HepG2 (cell line): ENCODE results near the gene ZNF276. TPM values are rescaled to one million over a fixed set of nuclear protein-coding genes. Genes with fewer than 3 reads are reported as not detected.
A peak's percentile ranks its signal among the peaks of the same experiment; 100 is the strongest.

Experiments
- HOXA3 ChIP-seq: sonication (generic); formaldehyde crosslinking; IDR thresholded peaks from 2 replicates; pipeline ENCODE4 v1.5.0; 2020; ENCODE audit warnings: missing genetic modification reagents
- NR2C2 ChIP-seq: sonication (generic); formaldehyde crosslinking; IDR thresholded peaks from 2 replicates; pipeline ENCODE4 v1.4.0; 2020; ENCODE audit warnings: missing genetic modification reagents, mild to moderate bottlenecking, moderate library complexity, borderline replicate concordance
- NRL ChIP-seq: sonication (generic); formaldehyde crosslinking; IDR thresholded peaks from 2 replicates; pipeline ENCODE4 v1.5.0; 2020; ENCODE audit warnings: missing genetic modification reagents, mild to moderate bottlenecking, moderate library complexity, borderline replicate concordance
- PTBP1 ChIP-seq: fragments of 200-400 bp; formaldehyde crosslinking; IDR thresholded peaks from 2 replicates; pipeline ENCODE4 v1.6.1; 2018; ENCODE audit warnings: low read length, low read depth; ENCODE audit not compliant: poor library complexity, severe bottlenecking
- ZBTB3 ChIP-seq: sonication (generic); formaldehyde crosslinking; IDR thresholded peaks from 2 replicates; pipeline ENCODE4 v1.4.0; 2020; ENCODE audit warnings: low read depth, mild to moderate bottlenecking, moderate library complexity, missing genetic modification reagents, borderline replicate concordance
- ZFP82 ChIP-seq: sonication (generic); formaldehyde crosslinking; IDR thresholded peaks from 2 replicates; pipeline ENCODE4 v1.5.1; 2020; ENCODE audit warnings: mild to moderate bottlenecking, missing genetic modification reagents, borderline replicate concordance
- ZNF282 ChIP-seq: fragments of 450-650 bp; IDR thresholded peaks from 2 replicates; pipeline ENCODE4 v1.6.1; 2018; ENCODE audit not compliant: partially characterized antibody
- ZNF329 ChIP-seq: sonication (generic); formaldehyde crosslinking; IDR thresholded peaks from 2 replicates; pipeline ENCODE4 v1.9.0; 2021; ENCODE audit warnings: low read depth, mild to moderate bottlenecking, missing genetic modification reagents
- ZNF44 ChIP-seq: sonication (generic); formaldehyde crosslinking; IDR thresholded peaks from 2 replicates; pipeline ENCODE4 v1.5.1; 2020; ENCODE audit warnings: mild to moderate bottlenecking, missing genetic modification reagents
- ZNF460 ChIP-seq: sonication (generic); formaldehyde crosslinking; IDR thresholded peaks from 2 replicates; pipeline ENCODE4 v1.5.1; 2020; ENCODE audit warnings: missing genetic modification reagents, mild to moderate bottlenecking, borderline replicate concordance
- ZNF564 ChIP-seq: sonication (generic); formaldehyde crosslinking; IDR thresholded peaks from 2 replicates; pipeline ENCODE4 v1.8.1; 2023; ENCODE audit warnings: mild to moderate bottlenecking, missing genetic modification reagents
- ZSCAN31 ChIP-seq: sonication (generic); formaldehyde crosslinking; IDR thresholded peaks from 2 replicates; pipeline ENCODE4 v1.5.0; 2020; ENCODE audit warnings: low read depth, mild to moderate bottlenecking, missing genetic modification reagents
- polyA plus RNA-seq, 8 experiments: library from polyadenylated mRNA; depleted of rRNA in 3 of 8; stranded (reverse) in 7 of 8; unstranded in 1 of 8; fragments of >200 nt; fragmentation: Illumina TruSeq in 4 of 8; extraction: Trizol in 4 of 8; gene quantifications; 2 replicates each; pipeline versions ENCODE4 v1.2.1 to v1.2.3, GENCODE V29; 2011 to 2016; ENCODE audit warnings: low read depth in 4 of 8, missing spikeins in 1 of 8, mixed read lengths in 1 of 8; ENCODE audit not compliant: insufficient read depth in 1 of 8
- total RNA-seq, 5 experiments: library from RNA; depleted of rRNA; stranded (reverse); fragments of >200 nt; fragmentation: Illumina TruSeq; extraction: Trizol; gene quantifications; 2 replicates each; pipeline ENCODE4 v1.2.3, GENCODE V29; 2016; ENCODE audit warnings: low read depth in 1 of 5
- TF ChIP-seq, protein P1 (sequence below): sonication (generic); formaldehyde crosslinking; IDR thresholded peaks from 2 replicates; pipeline ENCODE4 v1.4.0; 2020; ENCODE audit warnings: missing genetic modification reagents
- TF ChIP-seq, protein P2 (sequence below): sonication (generic); formaldehyde crosslinking; IDR thresholded peaks from 2 replicates; pipeline ENCODE4 v1.8.1; 2022; ENCODE audit warnings: low read depth, mild to moderate bottlenecking, missing genetic modification reagents
- TF ChIP-seq, protein P3 (sequence below): sonication (generic); formaldehyde crosslinking; IDR thresholded peaks from 2 replicates; pipeline ENCODE4 v1.8.0; 2022; ENCODE audit warnings: mild to moderate bottlenecking, missing genetic modification reagents
- TF ChIP-seq, protein P4 (sequence below): IDR thresholded peaks from 2 replicates; pipeline ENCODE4 v1.6.1; 2016; ENCODE audit warnings: low read depth
- TF ChIP-seq, protein P5 (sequence below): sonication (generic); formaldehyde crosslinking; IDR thresholded peaks from 2 replicates; pipeline ENCODE4 v1.5.1; 2020; ENCODE audit warnings: mild to moderate bottlenecking, missing genetic modification reagents, moderate library complexity

ZNF276 gene
- total and polyA plus RNA-seq, 2 of the 13 experiments (the other 11 are each of a cell fraction or from before 2014, with no cell fraction given): 17.7 to 18.0 TPM

DNA sequence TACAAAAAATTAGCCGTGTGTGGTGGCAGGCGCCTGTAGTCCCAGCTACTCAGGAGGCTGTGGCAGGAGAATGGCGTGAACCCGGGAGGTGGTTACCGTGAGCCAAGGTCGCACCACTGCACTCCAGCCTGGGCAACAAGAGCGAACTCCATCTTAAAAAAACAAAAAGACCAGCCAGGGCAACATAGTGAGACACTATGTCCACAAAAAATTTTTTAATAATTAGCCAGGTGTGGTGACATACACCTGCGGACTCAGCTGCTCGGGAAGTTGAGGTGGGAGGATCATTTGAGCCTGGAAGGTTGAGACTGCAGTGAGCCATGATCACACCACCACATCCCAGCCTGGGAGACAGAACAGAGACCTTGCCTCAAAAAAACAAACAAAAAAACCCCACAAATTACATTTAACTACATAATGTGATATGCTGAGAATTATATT lies 66.0 kb downstream of the ZNF276 start (continued):
- TF ChIP-seq, protein P1, sequence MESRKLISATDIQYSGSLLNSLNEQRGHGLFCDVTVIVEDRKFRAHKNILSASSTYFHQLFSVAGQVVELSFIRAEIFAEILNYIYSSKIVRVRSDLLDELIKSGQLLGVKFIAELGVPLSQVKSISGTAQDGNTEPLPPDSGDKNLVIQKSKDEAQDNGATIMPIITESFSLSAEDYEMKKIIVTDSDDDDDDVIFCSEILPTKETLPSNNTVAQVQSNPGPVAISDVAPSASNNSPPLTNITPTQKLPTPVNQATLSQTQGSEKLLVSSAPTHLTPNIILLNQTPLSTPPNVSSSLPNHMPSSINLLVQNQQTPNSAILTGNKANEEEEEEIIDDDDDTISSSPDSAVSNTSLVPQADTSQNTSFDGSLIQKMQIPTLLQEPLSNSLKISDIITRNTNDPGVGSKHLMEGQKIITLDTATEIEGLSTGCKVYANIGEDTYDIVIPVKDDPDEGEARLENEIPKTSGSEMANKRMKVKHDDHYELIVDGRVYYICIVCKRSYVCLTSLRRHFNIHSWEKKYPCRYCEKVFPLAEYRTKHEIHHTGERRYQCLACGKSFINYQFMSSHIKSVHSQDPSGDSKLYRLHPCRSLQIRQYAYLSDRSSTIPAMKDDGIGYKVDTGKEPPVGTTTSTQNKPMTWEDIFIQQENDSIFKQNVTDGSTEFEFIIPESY: peak; percentile 90
- peak; percentile 88 for TF ChIP-seq ZNF460 (CRISPR knock-in tag)
- TF ChIP-seq ZNF564 (CRISPR knock-in tag): no peak
- TF ChIP-seq NRL (CRISPR knock-in tag): no peak
- TF ChIP-seq, protein P2, sequence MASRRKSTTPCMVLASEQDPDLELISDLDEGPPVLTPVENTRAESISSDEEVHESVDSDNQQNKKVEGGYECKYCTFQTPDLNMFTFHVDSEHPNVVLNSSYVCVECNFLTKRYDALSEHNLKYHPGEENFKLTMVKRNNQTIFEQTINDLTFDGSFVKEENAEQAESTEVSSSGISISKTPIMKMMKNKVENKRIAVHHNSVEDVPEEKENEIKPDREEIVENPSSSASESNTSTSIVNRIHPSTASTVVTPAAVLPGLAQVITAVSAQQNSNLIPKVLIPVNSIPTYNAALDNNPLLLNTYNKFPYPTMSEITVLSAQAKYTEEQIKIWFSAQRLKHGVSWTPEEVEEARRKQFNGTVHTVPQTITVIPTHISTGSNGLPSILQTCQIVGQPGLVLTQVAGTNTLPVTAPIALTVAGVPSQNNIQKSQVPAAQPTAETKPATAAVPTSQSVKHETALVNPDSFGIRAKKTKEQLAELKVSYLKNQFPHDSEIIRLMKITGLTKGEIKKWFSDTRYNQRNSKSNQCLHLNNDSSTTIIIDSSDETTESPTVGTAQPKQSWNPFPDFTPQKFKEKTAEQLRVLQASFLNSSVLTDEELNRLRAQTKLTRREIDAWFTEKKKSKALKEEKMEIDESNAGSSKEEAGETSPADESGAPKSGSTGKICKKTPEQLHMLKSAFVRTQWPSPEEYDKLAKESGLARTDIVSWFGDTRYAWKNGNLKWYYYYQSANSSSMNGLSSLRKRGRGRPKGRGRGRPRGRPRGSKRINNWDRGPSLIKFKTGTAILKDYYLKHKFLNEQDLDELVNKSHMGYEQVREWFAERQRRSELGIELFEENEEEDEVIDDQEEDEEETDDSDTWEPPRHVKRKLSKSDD (CRISPR knock-in tag): peak; percentile 44; the same call in 1 of the 2 replicates
- TF ChIP-seq ZSCAN31 (CRISPR knock-in tag): no peak
- TF ChIP-seq, protein P3, sequence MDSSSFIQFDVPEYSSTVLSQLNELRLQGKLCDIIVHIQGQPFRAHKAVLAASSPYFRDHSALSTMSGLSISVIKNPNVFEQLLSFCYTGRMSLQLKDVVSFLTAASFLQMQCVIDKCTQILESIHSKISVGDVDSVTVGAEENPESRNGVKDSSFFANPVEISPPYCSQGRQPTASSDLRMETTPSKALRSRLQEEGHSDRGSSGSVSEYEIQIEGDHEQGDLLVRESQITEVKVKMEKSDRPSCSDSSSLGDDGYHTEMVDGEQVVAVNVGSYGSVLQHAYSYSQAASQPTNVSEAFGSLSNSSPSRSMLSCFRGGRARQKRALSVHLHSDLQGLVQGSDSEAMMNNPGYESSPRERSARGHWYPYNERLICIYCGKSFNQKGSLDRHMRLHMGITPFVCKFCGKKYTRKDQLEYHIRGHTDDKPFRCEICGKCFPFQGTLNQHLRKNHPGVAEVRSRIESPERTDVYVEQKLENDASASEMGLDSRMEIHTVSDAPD (CRISPR knock-in tag): 0 out of 2 replicates have a peak, but pooled peaks have one; percentile 16
- no peak for TF ChIP-seq ZNF44 (CRISPR knock-in tag)
- TF ChIP-seq HOXA3 (CRISPR knock-in tag): peak; percentile 39; the same call in 1 of the 2 replicates
- no peak for TF ChIP-seq NR2C2 (CRISPR knock-in tag)
- TF ChIP-seq ZFP82: no peak
- TF ChIP-seq, protein P4, sequence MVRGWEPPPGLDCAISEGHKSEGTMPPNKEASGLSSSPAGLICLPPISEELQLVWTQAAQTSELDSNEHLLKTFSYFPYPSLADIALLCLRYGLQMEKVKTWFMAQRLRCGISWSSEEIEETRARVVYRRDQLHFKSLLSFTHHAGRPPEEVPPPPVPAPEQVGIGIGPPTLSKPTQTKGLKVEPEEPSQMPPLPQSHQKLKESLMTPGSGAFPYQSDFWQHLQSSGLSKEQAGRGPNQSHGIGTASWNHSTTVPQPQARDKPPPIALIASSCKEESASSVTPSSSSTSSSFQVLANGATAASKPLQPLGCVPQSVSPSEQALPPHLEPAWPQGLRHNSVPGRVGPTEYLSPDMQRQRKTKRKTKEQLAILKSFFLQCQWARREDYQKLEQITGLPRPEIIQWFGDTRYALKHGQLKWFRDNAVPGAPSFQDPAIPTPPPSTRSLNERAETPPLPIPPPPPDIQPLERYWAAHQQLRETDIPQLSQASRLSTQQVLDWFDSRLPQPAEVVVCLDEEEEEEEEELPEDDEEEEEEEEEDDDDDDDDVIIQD (CRISPR knock-in tag): no peak
- no peak for TF ChIP-seq ZNF329 (CRISPR knock-in tag)
- no peak for TF ChIP-seq ZBTB3 (CRISPR knock-in tag)
- TF ChIP-seq ZNF282: no peak
- TF ChIP-seq PTBP1: no peak
- TF ChIP-seq, protein P5, sequence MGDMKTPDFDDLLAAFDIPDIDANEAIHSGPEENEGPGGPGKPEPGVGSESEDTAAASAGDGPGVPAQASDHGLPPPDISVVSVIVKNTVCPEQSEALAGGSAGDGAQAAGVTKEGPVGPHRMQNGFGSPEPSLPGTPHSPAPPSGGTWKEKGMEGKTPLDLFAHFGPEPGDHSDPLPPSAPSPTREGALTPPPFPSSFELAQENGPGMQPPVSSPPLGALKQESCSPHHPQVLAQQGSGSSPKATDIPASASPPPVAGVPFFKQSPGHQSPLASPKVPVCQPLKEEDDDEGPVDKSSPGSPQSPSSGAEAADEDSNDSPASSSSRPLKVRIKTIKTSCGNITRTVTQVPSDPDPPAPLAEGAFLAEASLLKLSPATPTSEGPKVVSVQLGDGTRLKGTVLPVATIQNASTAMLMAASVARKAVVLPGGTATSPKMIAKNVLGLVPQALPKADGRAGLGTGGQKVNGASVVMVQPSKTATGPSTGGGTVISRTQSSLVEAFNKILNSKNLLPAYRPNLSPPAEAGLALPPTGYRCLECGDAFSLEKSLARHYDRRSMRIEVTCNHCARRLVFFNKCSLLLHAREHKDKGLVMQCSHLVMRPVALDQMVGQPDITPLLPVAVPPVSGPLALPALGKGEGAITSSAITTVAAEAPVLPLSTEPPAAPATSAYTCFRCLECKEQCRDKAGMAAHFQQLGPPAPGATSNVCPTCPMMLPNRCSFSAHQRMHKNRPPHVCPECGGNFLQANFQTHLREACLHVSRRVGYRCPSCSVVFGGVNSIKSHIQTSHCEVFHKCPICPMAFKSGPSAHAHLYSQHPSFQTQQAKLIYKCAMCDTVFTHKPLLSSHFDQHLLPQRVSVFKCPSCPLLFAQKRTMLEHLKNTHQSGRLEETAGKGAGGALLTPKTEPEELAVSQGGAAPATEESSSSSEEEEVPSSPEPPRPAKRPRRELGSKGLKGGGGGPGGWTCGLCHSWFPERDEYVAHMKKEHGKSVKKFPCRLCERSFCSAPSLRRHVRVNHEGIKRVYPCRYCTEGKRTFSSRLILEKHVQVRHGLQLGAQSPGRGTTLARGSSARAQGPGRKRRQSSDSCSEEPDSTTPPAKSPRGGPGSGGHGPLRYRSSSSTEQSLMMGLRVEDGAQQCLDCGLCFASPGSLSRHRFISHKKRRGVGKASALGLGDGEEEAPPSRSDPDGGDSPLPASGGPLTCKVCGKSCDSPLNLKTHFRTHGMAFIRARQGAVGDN (CRISPR knock-in tag): peak; percentile 51; the same call in 1 of the 2 replicates
